IMR-90 (cell line): ENCODE data around the gene DDR1. TPM values are rescaled to one million over a fixed set of nuclear protein-coding genes. Genes with fewer than 3 reads are reported as not detected.

Source experiments
- ATAC-seq: fragments of 200-7000 bp; cut with Tn5 transposase; 2 replicates; pipeline ENCODE4 v1.9.1; 2020; ENCODE audit warnings: low read depth, mild to moderate bottlenecking, moderate library complexity
- BruUV-seq: library from RNA; stranded (reverse); fragments of 400-500 nt; replicated peaks from 2 replicates; lab custom pipeline; 2021; lab: Mats Ljungman, UMichigan
- CTCF ChIA-PET: fragments of 300-600 bp; formaldehyde crosslinking; extraction: SDS; loops from one replicate; lab custom pipeline; 2021; ENCODE audit warnings: antibody characterized with exemption; lab: Yijun Ruan, JAX
- POLR2A ChIA-PET: fragments of 300-600 bp; sonication (Branson Sonifier 250); formaldehyde crosslinking; loops from one replicate; lab custom pipeline; 2022; ENCODE audit warnings: antibody characterized with exemption; ENCODE audit not compliant: unreplicated experiment; lab: Charles Lee
- DNase-seq: peaks from one replicate; pipeline ENCODE4 v3.0.0; 2013
- H2AFZ ChIP-seq: replicated peaks from 2 replicates; pipeline ENCODE3; 2013; ENCODE audit warnings: low read length, mild to moderate bottlenecking; ENCODE audit not compliant: poor library complexity
- H2AK5ac ChIP-seq: 2 replicates; pipeline ENCODE4 v1.6.1; 2013; ENCODE audit warnings: low read depth, low read length, inconsistent platforms
- H2AK9ac ChIP-seq: replicated peaks from 2 replicates; pipeline ENCODE3; 2013; ENCODE audit warnings: mild to moderate bottlenecking, low read depth, low read length, moderate library complexity; ENCODE audit not compliant: poor library complexity
- H2BK120ac ChIP-seq: 2 replicates; pipeline ENCODE4 v1.6.1; 2013; ENCODE audit warnings: low read depth, low read length, inconsistent platforms
- H2BK15ac ChIP-seq: 3 replicates; pipeline ENCODE4 v1.6.1; 2013; ENCODE audit warnings: low read depth, low read length, inconsistent platforms
- H2BK20ac ChIP-seq: 2 replicates; pipeline ENCODE4 v1.6.1; 2013; ENCODE audit warnings: low read depth, mild to moderate bottlenecking, inconsistent platforms, low read length, moderate library complexity
- H2BK5ac ChIP-seq: 2 replicates; pipeline ENCODE4 v1.6.1; 2013; ENCODE audit warnings: mild to moderate bottlenecking, low read depth, low read length, inconsistent platforms; ENCODE audit not compliant: poor library complexity, severe bottlenecking
- H3K14ac ChIP-seq: replicated peaks from 2 replicates; pipeline ENCODE4 v1.6.1; 2013; ENCODE audit warnings: low read depth, low read length, inconsistent platforms
- H3K18ac ChIP-seq: 2 replicates; pipeline ENCODE4 v1.6.1; 2013; ENCODE audit warnings: low read depth, low read length, control low read depth
- H3K23ac ChIP-seq: 2 replicates; pipeline ENCODE4 v1.6.1; 2013; ENCODE audit warnings: low read depth, low read length, inconsistent platforms
- H3K27ac ChIP-seq: 2 replicates; pipeline ENCODE4 v1.5.1; 2013; ENCODE audit warnings: mild to moderate bottlenecking, control low read depth, low read length; ENCODE audit not compliant: insufficient read depth
- H3K27me3 ChIP-seq: 2 replicates; pipeline ENCODE4 v1.6.1; 2013; ENCODE audit warnings: low read length; ENCODE audit not compliant: control insufficient read depth, insufficient read depth
- H3K36me3 ChIP-seq: 2 replicates; pipeline ENCODE4 v1.6.1; 2013; ENCODE audit warnings: low read length, mixed read lengths; ENCODE audit not compliant: control insufficient read depth, insufficient read depth
- H3K4ac ChIP-seq: 2 replicates; pipeline ENCODE4 v1.6.1; 2013; ENCODE audit warnings: low read depth, low read length, inconsistent platforms
- H3K4me1 ChIP-seq: 2 replicates; pipeline ENCODE4 v1.6.1; 2013; ENCODE audit warnings: low read length, mixed read lengths; ENCODE audit not compliant: control insufficient read depth, insufficient read depth
- H3K4me2 ChIP-seq: 2 replicates; pipeline ENCODE4 v1.6.1; 2013; ENCODE audit warnings: low read depth, mild to moderate bottlenecking, control low read depth, low read length, moderate library complexity
- H3K4me3 ChIP-seq: 2 replicates; pipeline ENCODE4 v1.5.1; 2013; ENCODE audit warnings: low read depth, mild to moderate bottlenecking, control low read depth, low read length, moderate library complexity; ENCODE audit not compliant: insufficient read depth
- H3K56ac ChIP-seq: 2 replicates; pipeline ENCODE4 v1.6.1; 2013; ENCODE audit warnings: low read length, inconsistent platforms; ENCODE audit not compliant: insufficient read depth; ENCODE audit errors: extremely low read depth
- H3K79me1 ChIP-seq, 2 experiments: 2 replicates each; pipeline ENCODE4 v1.6.1; 2013; ENCODE audit warnings: low read length in 2 of 2, inconsistent platforms in 1 of 2, low read depth in 1 of 2
- H3K9ac ChIP-seq: 2 replicates; pipeline ENCODE4 v1.6.1; 2013; ENCODE audit warnings: low read depth, low read length, control low read depth
- H3K9me1 ChIP-seq: 2 replicates; pipeline ENCODE4 v1.6.1; 2013; ENCODE audit warnings: low read length, inconsistent platforms; ENCODE audit not compliant: insufficient read depth
- H3K9me3 ChIP-seq: 2 replicates; pipeline ENCODE4 v1.6.1; 2013; ENCODE audit warnings: low read length; ENCODE audit not compliant: control insufficient read depth, insufficient read depth
- H4K20me1 ChIP-seq: 2 replicates; pipeline ENCODE4 v1.6.1; 2013; ENCODE audit warnings: low read length, inconsistent platforms; ENCODE audit not compliant: insufficient read depth
- H4K5ac ChIP-seq: 2 replicates; pipeline ENCODE4 v1.6.1; 2013; ENCODE audit warnings: mild to moderate bottlenecking, low read depth, low read length, control low read depth
- H4K8ac ChIP-seq, 2 experiments: 2 replicates each; pipeline ENCODE4 v1.6.1; 2013; ENCODE audit warnings: low read depth in 2 of 2, low read length in 2 of 2, control low read depth in 1 of 2, inconsistent platforms in 1 of 2
- H4K91ac ChIP-seq: 2 replicates; pipeline ENCODE4 v1.6.1; 2013; ENCODE audit warnings: low read depth, low read length, inconsistent platforms; ENCODE audit not compliant: insufficient read depth
- MXI1 ChIP-seq: IDR thresholded peaks from 2 replicates; pipeline ENCODE4 v1.6.1; 2012; ENCODE audit warnings: low read depth, mild to moderate bottlenecking, low read length, moderate library complexity, borderline replicate concordance
- NFE2L2 ChIP-seq: fragments of 150-350 bp; IDR thresholded peaks from 2 replicates; pipeline ENCODE4 v1.6.1; 2016; ENCODE audit warnings: low read depth, mild to moderate bottlenecking, low read length
- RAD21 ChIP-seq: IDR thresholded peaks from 2 replicates; pipeline ENCODE4 v1.6.1; 2012; ENCODE audit warnings: low read length, improper control_type of control experiment
- RCOR1 ChIP-seq: IDR thresholded peaks from 2 replicates; pipeline ENCODE4 v1.6.1; 2012; ENCODE audit warnings: mild to moderate bottlenecking, low read length, improper control_type of control experiment; ENCODE audit not compliant: insufficient replicate concordance
- SMC3 ChIP-seq: fragments of 150-350 bp; IDR thresholded peaks from 2 replicates; pipeline ENCODE4 v1.6.1; 2016; ENCODE audit warnings: low read depth, mild to moderate bottlenecking, antibody characterized with exemption, low read length, moderate library complexity
- WGBS, 2 experiments: methylation state at CpG; one replicate each; pipeline versions ENCODE4 v1.1.5 to v1.1.7; 2013; ENCODE audit warnings: missing lambda C conversion rate in 2 of 2; ENCODE audit not compliant: insufficient read length in 1 of 2; ENCODE audit errors: extremely low coverage in 2 of 2; 5-methylcytosine and 5-hydroxymethylcytosine counted together
- dilution Hi-C: fragments of 300-500 bp; cut with HindIII; formaldehyde crosslinking; loops from one replicate; pipeline ENCODE4 v1.14.3; 2018; ENCODE audit warnings: low sequenced_read_pairs; ENCODE audit not compliant: unreplicated experiment
- in situ Hi-C: fragments of 300-500 bp; cut with MboI; formaldehyde crosslinking; loops from 3 replicates; pipeline ENCODE4 v1.14.3; 2019; ENCODE audit warnings: low sequenced_read_pairs, inconsistent platforms, mixed read lengths
- intact Hi-C: fragments of 100-400 bp; cut with micrococcal nuclease; formaldehyde crosslinking; loops from 2 replicates; pipeline ENCODE4 v1.10.0; 2022
- polyA plus RNA-seq, 3 experiments: library from polyadenylated mRNA; depleted of rRNA; stranded (reverse); fragments of >200 nt; gene quantifications; 2 replicates each; pipeline ENCODE4 v1.2.3, GENCODE V29; 2012; ENCODE audit warnings: low replicate concordance in 1 of 3
- total RNA-seq: library from RNA; depleted of rRNA; stranded (reverse); fragments of >200 nt; gene quantifications from 2 replicates; pipeline ENCODE4 v1.2.3, GENCODE V29; 2012
- TF ChIP-seq, protein P1 (sequence below): conservative IDR thresholded peaks from 2 replicates; pipeline ENCODE4 v1.5.1; 2012; ENCODE audit warnings: mild to moderate bottlenecking, low read depth, low read length, improper control_type of control experiment
- TF ChIP-seq, protein P2 (sequence below): fragments of 150-350 bp; IDR thresholded peaks from 2 replicates; pipeline ENCODE4 v1.6.1; 2017; ENCODE audit warnings: mild to moderate bottlenecking, antibody characterized with exemption, low read length, low read depth
- TF ChIP-seq, protein P3 (sequence below): fragments of 150-350 bp; IDR thresholded peaks from 2 replicates; pipeline ENCODE4 v1.6.1; 2016; ENCODE audit warnings: low read depth, mild to moderate bottlenecking, low read length, moderate library complexity, borderline replicate concordance

Gene DDR1
- total and polyA plus RNA-seq, 2 of the 4 experiments (the other 2 are of a cell fraction) = 5.6 to 19.6 TPM

DNA sequence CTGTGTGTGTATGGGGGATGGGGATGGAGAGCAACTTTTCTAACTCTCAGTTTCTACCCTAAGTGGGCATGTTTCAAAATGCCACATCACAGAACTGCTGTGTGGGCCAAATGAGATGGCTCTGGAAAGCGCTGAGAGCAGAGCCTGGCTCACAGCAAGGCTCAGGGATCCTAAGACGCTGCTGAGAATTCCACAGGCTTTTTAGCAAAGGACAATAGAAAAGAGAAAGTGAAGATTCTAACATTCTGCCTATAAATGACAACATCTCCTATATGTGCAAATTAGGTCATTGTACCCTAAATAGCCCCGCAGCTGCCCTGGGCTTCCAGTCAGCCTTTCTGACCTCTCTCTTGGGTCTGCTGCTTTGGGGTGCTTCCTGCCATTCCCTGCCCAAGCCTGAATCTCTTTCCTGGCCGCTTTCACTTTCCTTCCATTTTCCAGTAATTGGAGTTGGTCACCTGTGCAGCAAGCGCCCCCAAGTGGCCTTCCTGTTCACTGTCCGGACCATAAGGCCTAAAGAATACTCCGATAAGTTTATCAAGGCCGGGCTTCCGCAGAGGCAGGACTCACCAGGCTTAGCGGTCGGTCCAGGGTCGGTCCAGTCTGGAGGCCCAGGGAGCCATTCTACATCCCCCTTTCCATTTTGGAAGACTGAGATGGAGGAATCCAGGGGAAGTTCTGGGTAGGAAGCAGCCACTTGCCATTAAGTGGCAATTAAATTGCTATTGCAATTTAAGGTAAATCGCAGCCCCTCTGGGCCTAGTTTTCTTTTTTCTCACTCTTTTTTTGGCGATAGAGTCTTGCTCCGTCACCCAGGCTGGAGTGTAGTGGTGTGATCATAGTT, 6.7 kb upstream of the DDR1 start:
- Histone ChIP-seq H4K5ac (peak overlapping the region; percentile 94), H2AK5ac (peak overlapping the region; percentile 51; the same call in 1 of the 2 replicates), H3K4me1 (peaks cover 14% of the 10 kb centered on the region), H3K9ac (peak overlapping the region; percentile 81), H2BK120ac (peak overlapping the region; percentile 92), H4K20me1 (no peaks in the 10 kb centered on the region), H3K79me1 (peaks cover 0 to 3% of the 10 kb centered on the region in 2 experiments; a peak in 1 of 4 replicates), H3K4me3 (peak overlapping the region; percentile 23; the same call in 1 of the 2 replicates), H2BK20ac (peak overlapping the region; percentile 71), H4K91ac (peak overlapping the region; percentile 93), H3K9me1 (peaks cover 6% of the 10 kb centered on the region), H2BK5ac (peak overlapping the region; percentile 69), H3K9me3 (no peaks in the 10 kb centered on the region), H3K23ac (peak overlapping the region; percentile 91; the same call in 1 of the 2 replicates), H3K4me2 (peak overlapping the region; percentile 84), H3K4ac (peak overlapping the region; percentile 72), H3K27me3 (no peaks in the 10 kb centered on the region), H3K14ac (peak overlapping the region; percentile 83), H3K18ac (peak overlapping the region; percentile 85), H3K27ac (peak overlapping the region; percentile 77), H2BK15ac (peak overlapping the region; percentile 29; the same call in 1 of the 3 replicates), H3K36me3 (no peaks in the 10 kb centered on the region), H2AFZ (peak overlapping the region; percentile 90), H2AK9ac (peak overlapping the region; percentile 45), H4K8ac (peak overlapping the region; percentile 86 to 95), H3K56ac (peak overlapping the region; percentile 76; the same call in 1 of the 2 replicates)
- BruUV-seq = no TSS peak
- in situ Hi-C loops = loop anchor here (5.0 kb wide), 2 partner anchors 135 to 200 kb away; partner anchors contain the start of genes FLOT1 and IER3
- 50% methylated on average over 2 of the region's 15 CpGs; no CpG with 5 or more reads in 1 of the 2 experiments for WGBS, 2 experiments
- TF ChIP-seq, protein P1, sequence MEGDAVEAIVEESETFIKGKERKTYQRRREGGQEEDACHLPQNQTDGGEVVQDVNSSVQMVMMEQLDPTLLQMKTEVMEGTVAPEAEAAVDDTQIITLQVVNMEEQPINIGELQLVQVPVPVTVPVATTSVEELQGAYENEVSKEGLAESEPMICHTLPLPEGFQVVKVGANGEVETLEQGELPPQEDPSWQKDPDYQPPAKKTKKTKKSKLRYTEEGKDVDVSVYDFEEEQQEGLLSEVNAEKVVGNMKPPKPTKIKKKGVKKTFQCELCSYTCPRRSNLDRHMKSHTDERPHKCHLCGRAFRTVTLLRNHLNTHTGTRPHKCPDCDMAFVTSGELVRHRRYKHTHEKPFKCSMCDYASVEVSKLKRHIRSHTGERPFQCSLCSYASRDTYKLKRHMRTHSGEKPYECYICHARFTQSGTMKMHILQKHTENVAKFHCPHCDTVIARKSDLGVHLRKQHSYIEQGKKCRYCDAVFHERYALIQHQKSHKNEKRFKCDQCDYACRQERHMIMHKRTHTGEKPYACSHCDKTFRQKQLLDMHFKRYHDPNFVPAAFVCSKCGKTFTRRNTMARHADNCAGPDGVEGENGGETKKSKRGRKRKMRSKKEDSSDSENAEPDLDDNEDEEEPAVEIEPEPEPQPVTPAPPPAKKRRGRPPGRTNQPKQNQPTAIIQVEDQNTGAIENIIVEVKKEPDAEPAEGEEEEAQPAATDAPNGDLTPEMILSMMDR = peak; percentile 97
- TF ChIP-seq MXI1 (no peak), RCOR1 (peak; percentile 49), NFE2L2 (no peak), SMC3 (peak; percentile 96), RAD21 (peak; percentile 94)
- TF ChIP-seq, protein P2, sequence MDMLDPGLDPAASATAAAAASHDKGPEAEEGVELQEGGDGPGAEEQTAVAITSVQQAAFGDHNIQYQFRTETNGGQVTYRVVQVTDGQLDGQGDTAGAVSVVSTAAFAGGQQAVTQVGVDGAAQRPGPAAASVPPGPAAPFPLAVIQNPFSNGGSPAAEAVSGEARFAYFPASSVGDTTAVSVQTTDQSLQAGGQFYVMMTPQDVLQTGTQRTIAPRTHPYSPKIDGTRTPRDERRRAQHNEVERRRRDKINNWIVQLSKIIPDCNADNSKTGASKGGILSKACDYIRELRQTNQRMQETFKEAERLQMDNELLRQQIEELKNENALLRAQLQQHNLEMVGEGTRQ = peak; percentile 53; the same call in 1 of the 2 replicates
- TF ChIP-seq, protein P3, sequence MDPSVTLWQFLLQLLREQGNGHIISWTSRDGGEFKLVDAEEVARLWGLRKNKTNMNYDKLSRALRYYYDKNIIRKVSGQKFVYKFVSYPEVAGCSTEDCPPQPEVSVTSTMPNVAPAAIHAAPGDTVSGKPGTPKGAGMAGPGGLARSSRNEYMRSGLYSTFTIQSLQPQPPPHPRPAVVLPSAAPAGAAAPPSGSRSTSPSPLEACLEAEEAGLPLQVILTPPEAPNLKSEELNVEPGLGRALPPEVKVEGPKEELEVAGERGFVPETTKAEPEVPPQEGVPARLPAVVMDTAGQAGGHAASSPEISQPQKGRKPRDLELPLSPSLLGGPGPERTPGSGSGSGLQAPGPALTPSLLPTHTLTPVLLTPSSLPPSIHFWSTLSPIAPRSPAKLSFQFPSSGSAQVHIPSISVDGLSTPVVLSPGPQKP = no peak
- ATAC-seq (peak; percentile 88), DNase-seq (peak; percentile 90)
- intact Hi-C loops = loop anchor here (1.0 to 2.0 kb wide), 5 partner anchors 33 to 195 kb away; partner anchors contain the start of gene IER3
- ChIA-PET CTCF (interaction anchor here (0.6 to 1.8 kb wide), 5 partner anchors 49 to 376 kb away, joined by 3 to 7 read pairs (median 3); no protein-coding TSS in a partner anchor), POLR2A (no interaction called here)
- dilution Hi-C loops = no loop called here
